Memory B cell (primary cell): Measurements from ENCODE around the gene TTC28.
"Not testable (repeated sequence)": the region's sequence is repeated elsewhere in the genome, so short reads cannot be mapped to it uniquely, and the experiment has no call there.

Experiments used
- ATAC-seq: fragments of 150-1000 bp; cut with Tn5 transposase; 2 replicates; pipeline ENCODE4 v1.10.0; 2021; ENCODE audit warnings: low read depth, mild to moderate bottlenecking, moderate library complexity
- DNase-seq, 2 donors: peaks; one replicate each; pipeline ENCODE4 v3.0.0; 2022; ENCODE audit warnings: low spot score in 2 of 2
- H3K27ac Mint-ChIP-seq: one replicate; pipeline ENCODE4 v1.8.0; 2022; ENCODE audit warnings: mild to moderate bottlenecking, moderate library complexity, mixed read lengths
- H3K27me3 Mint-ChIP-seq: one replicate; pipeline ENCODE4 v1.8.0; 2022; ENCODE audit warnings: mixed read lengths
- H3K36me3 Mint-ChIP-seq: one replicate; pipeline ENCODE4 v1.8.0; 2022; ENCODE audit warnings: mild to moderate bottlenecking, mixed read lengths
- H3K4me1 Mint-ChIP-seq: one replicate; pipeline ENCODE4 v1.8.0; 2022; ENCODE audit warnings: mixed read lengths
- H3K4me3 Mint-ChIP-seq: one replicate; pipeline ENCODE4 v1.8.0; 2022; ENCODE audit warnings: mild to moderate bottlenecking, moderate library complexity, mixed read lengths
- H3K9me3 Mint-ChIP-seq: one replicate; pipeline ENCODE4 v1.8.0; 2022; ENCODE audit warnings: mixed read lengths

TTC28 gene

DNA sequence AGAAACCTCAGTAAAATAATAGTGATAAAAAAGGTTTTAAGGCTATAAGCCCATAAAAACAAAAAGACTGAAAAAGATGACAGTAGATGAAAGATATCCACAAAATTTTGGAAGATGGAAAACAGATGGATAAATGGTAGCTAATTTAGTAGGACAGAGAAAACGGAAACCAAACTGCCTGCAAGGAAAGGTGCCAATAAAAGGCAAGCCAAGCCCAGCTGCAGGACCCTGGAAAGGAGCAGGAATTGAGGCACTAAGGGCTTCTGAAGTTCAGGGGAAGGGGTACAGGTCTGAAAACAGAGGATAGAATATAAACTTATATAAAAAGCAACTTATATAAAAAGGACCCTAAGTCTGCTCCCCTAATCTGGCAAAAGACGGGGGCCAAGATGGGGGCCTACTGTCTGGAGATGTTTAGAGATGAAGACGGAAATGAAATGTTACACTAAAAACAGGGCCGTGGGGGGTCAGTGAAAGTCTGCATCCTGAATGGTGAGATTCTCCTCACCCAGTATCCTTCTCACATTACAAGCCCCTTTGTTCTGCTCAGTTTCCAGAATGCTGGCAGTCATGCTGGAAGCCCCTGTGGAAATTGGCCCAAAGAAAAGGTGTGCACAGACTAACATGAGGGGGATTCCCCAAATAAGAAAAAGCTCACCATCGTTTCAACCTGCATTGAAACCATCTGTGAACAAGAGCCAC lies 491.3 kb downstream of the TTC28 start:
- no peak for ATAC-seq
- Mint-ChIP-seq H3K36me3 (no peaks in the 10 kb centered on the region), H3K9me3 (no peaks in the 10 kb centered on the region), H3K4me3 (no peak overlapping the region), H3K4me1 (no peaks in the 10 kb centered on the region), H3K27ac (no peak overlapping the region), H3K27me3 (peaks cover 8% of the 10 kb centered on the region)
- no peak for DNase-seq

DNA sequence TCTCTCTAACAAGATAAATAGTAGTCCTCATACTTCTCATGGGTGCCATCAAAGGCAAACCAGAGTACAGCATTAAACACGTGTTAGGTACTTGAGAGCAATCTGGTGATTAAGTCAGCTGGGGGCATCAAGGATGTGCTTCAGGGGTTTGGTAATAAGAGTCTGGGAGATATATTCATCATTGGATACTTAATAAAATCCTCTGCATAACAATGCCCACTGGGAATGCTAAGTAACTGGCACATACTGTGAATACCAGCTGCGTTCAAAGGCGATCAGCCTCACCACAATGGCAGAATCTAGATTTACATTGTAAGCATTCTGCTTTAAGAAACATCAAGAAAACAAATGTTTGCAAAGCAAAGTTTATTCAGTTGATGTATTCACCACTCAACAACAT lies 492.0 kb downstream of the TTC28 start:
- ATAC-seq = no peak
- Mint-ChIP-seq H3K36me3 (no peaks in the 10 kb centered on the region), H3K9me3 (no peaks in the 10 kb centered on the region), H3K4me1 (no peaks in the 10 kb centered on the region), H3K27me3 (peaks cover 8% of the 10 kb centered on the region), H3K27ac (no peak overlapping the region), H3K4me3 (no peak overlapping the region)
- no peak for DNase-seq

DNA sequence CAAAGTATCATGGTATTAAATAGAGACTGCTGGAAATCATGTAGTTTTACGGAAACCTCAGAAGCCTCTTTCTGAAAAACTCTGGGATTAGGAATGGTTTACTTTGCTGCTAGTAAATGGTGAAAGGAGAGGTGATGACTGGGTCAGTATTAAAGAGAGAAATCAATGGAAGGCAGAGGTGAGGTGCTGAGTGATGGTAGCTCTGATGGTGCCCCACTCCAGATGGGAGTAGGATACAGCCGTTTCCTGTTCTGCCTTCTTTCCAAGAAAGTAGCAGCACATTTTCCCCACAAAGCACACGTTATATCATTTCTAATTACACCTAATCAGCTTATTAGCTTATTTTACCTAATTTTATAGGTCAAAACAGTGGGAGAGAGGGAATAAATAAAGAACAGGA lies 493.0 kb downstream of the TTC28 start:
- Mint-ChIP-seq H3K36me3 (no peaks in the 10 kb centered on the region), H3K27ac (no peak overlapping the region), H3K9me3 (no peaks in the 10 kb centered on the region), H3K4me1 (no peaks in the 10 kb centered on the region), H3K4me3 (no peak overlapping the region), H3K27me3 (peaks cover 7% of the 10 kb centered on the region)
- DNase-seq (no peak), ATAC-seq (no peak)

DNA sequence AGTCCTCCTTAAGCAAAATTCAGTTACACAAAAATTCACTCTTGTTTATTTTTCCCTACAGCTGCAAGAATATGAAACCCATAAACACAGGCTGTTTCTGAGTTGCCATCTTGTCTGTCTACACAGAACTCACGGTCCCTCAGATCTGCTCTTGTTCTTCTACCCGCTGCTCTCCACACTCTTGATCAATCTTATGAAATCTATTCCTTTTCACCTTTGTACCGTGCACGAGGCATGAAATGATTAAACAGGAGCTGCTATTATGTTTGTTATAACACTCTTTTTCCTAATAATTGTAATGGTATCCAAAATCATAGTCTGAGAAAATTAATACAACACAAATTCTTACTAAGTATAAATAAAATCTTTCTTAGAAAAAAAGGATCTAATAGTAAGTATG lies 494.5 kb downstream of the TTC28 start:
- Mint-ChIP-seq H3K27me3 (peaks cover 7% of the 10 kb centered on the region), H3K4me1 (no peaks in the 10 kb centered on the region), H3K9me3 (no peaks in the 10 kb centered on the region), H3K36me3 (no peaks in the 10 kb centered on the region), H3K27ac (no peak overlapping the region), H3K4me3 (no peak overlapping the region)
- no peak for DNase-seq
- no peak for ATAC-seq

DNA sequence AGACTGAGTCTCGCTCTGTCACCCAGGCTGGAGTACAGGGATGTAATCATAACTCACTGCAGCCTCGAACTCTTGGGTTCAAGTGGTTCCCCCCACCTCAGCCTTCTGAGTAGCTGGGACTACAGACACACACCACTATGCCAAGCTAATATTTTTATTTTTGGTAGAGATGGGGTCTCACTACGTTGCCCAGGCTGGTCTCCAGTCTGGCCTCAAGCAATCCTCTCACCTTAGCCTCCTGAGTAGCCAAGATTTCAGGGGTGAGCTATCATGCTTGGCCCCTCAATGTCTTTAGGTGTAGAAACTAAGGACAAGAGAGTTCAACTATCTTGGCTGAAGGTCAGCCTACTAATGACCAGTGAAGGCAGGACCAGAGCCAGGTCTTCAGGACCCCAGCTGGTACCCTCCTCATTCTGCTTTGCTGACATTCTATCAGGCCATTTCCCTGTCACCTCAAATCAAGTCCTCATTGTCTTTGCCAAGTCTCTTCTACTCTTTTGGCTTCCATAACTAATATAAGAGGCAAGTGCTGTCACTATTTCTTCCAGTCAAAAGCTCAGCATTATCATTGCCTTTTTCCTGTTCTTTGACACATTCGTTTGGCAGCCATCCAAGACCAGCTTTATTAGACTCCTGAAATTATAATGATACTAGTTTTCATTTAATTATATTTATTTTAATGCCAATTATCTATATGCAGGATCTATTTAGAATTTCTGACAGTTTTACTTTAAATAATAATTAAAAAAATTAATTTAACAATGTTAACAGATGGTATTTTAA lies 496.4 kb downstream of the TTC28 start:
- Mint-ChIP-seq H3K4me1 (no peaks in the 10 kb centered on the region), H3K9me3 (no peaks in the 10 kb centered on the region), H3K27ac (no peak overlapping the region), H3K36me3 (no peaks in the 10 kb centered on the region), H3K4me3 (no peak overlapping the region), H3K27me3 (peaks cover 6% of the 10 kb centered on the region)
- ATAC-seq (no peak), DNase-seq (no peak)

DNA sequence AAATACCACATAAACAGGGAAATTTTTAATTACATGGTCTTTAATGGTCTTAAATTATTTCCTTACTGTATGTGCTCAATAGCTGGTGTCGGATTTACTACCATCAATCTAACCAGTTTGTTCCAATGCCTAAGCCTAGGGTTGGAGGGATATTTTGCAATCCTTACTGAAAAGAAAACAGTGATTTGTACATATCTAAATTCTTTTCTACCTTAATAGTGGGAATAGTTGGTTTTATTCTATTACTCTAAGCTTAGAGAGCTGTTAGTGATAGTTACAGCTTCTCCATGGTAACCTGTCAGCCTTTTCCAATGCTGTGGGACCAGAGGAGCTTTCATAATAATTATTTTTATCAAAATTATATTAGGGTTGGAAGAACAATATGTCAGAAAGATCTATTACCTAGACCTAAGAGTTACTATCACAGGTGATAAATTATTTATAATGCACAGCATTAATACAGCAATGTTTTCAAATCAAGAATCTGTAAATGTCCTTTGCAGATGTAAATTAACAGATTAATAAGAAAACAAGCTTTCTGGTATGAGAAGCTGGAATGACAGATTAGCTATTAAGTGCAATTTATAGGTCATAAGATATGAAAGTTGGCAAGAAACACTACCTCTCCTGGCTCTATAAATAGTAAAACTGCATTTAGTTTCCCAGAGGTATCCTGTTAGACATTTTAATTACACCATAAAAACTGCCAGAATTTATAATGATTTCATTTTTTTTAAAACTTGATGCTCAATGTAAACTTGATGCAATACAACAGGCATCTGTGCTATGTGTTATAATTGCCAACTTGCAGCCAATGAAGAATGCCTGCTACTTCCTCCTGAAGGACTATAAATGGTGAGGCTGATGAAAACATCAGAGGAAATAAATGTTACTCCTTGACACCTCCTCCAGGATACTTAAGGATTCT lies 498.6 kb downstream of the TTC28 start:
- peaks cover 2% of the 10 kb centered on the region for H3K27me3 Mint-ChIP-seq
- ATAC-seq (no peak), DNase-seq (no peak)
- no peak overlapping the region for H3K27ac Mint-ChIP-seq
- H3K4me3 Mint-ChIP-seq = no peak overlapping the region
- no peaks in the 10 kb centered on the region for H3K36me3 Mint-ChIP-seq
- no peaks in the 10 kb centered on the region for H3K4me1 Mint-ChIP-seq
- H3K9me3 Mint-ChIP-seq = no peaks in the 10 kb centered on the region

DNA sequence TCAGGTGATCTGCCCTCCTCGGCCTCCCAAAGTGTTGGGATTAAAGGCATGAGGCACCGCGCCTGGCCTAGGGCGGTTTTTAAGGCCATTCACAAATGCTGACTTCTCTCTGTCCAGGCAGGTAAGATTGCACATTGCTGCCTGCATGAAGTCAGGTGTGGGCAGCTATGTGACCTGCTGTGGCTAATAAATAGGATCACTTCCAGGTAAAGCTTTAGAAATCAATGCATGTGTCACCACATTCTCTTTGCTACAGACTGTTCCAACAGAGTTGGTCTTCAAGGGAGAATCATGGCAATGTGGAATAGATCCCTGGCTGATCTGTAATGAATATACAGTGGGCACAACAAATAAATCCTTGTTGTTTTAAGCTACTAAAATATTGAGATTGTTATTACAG lies 500.2 kb downstream of the TTC28 start:
- ATAC-seq (no peak), DNase-seq (no peak)
- Mint-ChIP-seq H3K36me3 (no peaks in the 10 kb centered on the region), H3K9me3 (no peaks in the 10 kb centered on the region), H3K4me1 (no peaks in the 10 kb centered on the region), H3K27ac (no peak overlapping the region), H3K4me3 (no peak overlapping the region), H3K27me3 (no peaks in the 10 kb centered on the region)

DNA sequence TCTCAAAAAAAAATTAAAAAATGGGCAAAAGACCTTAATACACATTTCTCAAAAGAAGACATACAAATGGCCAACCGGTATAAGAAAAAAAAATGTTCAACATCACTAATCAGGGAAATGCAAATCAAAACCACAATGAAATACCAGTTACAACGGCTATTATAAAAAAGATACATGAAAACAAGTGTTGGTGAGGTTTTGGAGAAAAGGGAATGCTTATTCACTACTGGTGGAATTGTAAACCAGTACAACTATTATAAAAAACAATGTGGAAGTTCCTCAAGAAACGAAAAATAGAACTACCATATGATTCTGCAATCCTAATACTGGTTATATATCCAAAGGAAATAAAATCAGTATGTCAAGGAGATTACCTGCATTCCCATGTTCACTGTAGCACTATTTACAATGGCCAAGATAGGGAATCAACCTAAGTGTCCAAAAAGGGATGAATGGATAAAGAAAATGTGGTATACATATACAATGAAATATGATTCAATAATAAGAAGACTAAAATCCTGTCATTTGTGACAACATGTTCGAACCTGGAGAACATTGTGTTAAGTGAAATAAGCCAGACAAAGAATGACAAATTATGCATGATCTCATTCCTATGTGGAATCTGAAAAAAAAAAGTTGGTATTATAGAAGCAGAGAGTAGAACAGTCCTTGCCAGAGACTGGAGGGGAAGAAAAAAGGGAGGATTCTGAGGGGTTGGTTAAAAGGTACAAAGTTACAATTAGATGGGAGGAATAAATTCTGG lies 503.7 kb downstream of the TTC28 start:
- no peak overlapping the region for H3K27ac Mint-ChIP-seq
- no peaks in the 10 kb centered on the region for H3K27me3 Mint-ChIP-seq
- H3K9me3 Mint-ChIP-seq = no peaks in the 10 kb centered on the region
- no peak for ATAC-seq
- no peaks in the 10 kb centered on the region for H3K36me3 Mint-ChIP-seq
- no peaks in the 10 kb centered on the region for H3K4me1 Mint-ChIP-seq
- DNase-seq = no peak
- no peak overlapping the region for H3K4me3 Mint-ChIP-seq

DNA sequence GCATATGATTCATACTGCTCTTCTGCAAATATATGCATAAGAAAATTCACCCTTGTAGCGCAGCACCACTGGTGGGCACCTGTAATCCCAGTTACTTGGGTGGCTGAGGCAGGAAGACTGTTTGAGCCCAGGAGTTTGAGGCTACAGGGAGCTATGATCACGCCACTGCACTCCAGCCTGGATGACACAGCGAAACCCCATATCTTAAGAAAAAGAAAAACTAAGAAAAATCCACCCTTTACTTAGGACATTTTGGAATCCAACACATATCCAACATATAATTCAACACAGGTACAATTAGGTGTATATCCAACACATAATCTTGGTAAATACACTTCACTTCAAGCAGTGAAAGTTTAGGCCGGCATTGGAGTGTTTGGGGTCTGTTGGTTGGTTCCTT lies 505.1 kb downstream of the TTC28 start:
- no peaks in the 10 kb centered on the region for H3K27me3 Mint-ChIP-seq
- no peaks in the 10 kb centered on the region for H3K4me1 Mint-ChIP-seq
- H3K4me3 Mint-ChIP-seq = no peak overlapping the region
- no peak for DNase-seq
- no peak for ATAC-seq
- H3K36me3 Mint-ChIP-seq = no peaks in the 10 kb centered on the region
- no peaks in the 10 kb centered on the region for H3K9me3 Mint-ChIP-seq
- no peak overlapping the region for H3K27ac Mint-ChIP-seq

DNA sequence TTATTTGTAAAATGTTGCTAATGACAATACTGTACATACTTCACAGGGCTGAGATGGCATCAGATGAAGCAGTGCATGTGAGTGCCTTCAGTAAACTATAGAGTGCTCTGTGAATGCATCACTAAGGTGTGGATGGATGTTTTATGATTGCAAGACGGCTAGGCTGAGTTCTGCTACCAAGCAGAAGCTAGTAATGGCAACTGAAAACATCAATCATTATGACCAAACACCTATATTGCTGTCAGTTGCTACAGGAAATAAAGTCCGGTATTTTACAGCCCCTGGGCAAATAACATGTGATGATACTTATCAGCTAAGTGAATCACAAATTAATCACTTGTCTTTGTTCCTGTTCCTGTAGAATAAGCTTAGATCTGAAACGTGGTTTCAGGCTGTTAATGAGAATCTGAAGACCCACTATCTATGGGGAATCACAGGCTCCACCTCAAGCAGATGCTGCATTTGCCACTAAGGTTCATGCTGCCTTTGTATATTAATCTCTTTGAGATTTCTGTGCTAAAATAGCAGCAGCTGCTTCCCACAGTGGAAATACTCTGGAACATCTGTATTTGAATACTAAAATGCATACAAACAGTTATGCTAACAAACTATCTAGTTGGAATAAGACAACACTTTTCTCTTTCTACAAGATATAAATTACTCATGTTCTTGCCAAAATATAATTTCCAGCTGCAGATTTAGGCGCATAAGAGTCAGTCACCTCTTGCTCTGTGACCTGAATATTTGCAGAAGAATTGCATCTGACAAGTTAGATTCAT lies 506.6 kb downstream of the TTC28 start:
- Mint-ChIP-seq H3K27me3 (no peaks in the 10 kb centered on the region), H3K27ac (no peak overlapping the region), H3K4me1 (no peaks in the 10 kb centered on the region), H3K36me3 (no peaks in the 10 kb centered on the region), H3K9me3 (no peaks in the 10 kb centered on the region), H3K4me3 (no peak overlapping the region)
- ATAC-seq = no peak
- DNase-seq = no peak

DNA sequence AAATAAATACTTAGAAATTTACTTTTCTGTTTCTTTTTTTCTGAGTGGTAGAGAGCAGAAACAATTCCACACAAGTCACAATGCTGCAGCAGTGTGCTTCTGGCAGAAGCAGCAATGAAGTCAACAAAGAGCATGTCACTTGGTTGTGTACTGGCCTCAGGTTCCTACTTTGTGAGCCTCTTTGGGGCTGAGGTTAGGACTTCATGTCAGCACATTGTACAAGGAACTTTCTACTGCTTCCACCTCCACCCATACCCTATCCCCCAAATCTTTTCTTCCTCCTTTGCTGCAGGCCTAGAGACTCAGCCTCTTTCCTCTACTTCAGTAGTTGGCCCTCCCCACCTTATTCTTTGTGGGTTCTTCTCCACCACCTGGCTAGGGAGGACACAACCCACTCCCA lies 507.9 kb downstream of the TTC28 start:
- ATAC-seq = no peak
- DNase-seq = no peak
- H3K27me3 Mint-ChIP-seq = no peaks in the 10 kb centered on the region
- H3K36me3 Mint-ChIP-seq = no peaks in the 10 kb centered on the region
- peaks cover 2% of the 10 kb centered on the region for H3K9me3 Mint-ChIP-seq
- H3K4me1 Mint-ChIP-seq = no peaks in the 10 kb centered on the region
- no peak overlapping the region for H3K27ac Mint-ChIP-seq
- H3K4me3 Mint-ChIP-seq = no peak overlapping the region

DNA sequence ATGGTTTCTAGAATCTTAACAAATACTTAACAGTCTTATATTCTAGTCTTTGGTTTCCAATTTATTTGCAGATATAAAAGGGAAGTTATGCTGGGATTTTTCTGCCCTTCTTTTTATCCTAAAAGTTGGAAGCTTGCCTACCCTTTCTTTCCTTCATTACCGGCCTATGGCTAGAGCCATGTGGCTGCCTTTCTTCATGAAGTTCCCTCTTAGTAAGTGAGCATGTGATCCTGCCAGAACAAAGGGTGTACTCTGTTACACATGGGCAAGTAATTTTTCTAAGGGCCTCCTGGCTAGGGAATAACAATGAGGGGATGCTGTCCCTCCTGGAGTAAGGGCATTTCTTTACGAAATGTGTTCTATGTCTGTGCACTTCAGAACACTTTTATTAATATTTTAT lies 508.5 kb downstream of the TTC28 start:
- H3K27me3 Mint-ChIP-seq = no peaks in the 10 kb centered on the region
- H3K27ac Mint-ChIP-seq = no peak overlapping the region
- DNase-seq (no peak), ATAC-seq (no peak)
- no peak overlapping the region for H3K4me3 Mint-ChIP-seq
- no peaks in the 10 kb centered on the region for H3K4me1 Mint-ChIP-seq
- peaks cover 3% of the 10 kb centered on the region for H3K9me3 Mint-ChIP-seq
- no peaks in the 10 kb centered on the region for H3K36me3 Mint-ChIP-seq

DNA sequence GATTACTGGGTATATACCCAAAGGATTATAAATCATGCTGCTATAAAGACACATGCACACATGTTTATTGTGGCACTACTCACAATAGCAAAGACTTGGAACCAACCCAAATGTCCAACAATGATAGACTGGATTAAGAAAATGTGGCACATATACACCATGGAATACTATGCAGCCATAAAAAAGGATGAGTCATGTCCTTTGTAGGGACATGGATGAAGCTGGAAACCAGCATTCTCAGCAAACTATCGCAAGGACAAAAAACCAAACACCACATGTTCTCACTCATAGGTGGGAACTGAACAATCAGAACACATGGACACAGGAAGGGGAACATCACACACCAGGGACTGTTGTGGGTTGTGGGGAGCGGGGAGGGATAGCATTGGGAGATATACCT lies 510.3 kb downstream of the TTC28 start:
- H3K9me3 Mint-ChIP-seq, DNase-seq, H3K36me3 Mint-ChIP-seq, ATAC-seq, H3K27ac Mint-ChIP-seq, H3K4me3 Mint-ChIP-seq, H3K4me1 Mint-ChIP-seq, H3K27me3 Mint-ChIP-seq: not testable (repeated sequence)
